Neural progenitor cell (in vitro differentiated cells): Measurements from ENCODE around the gene C7orf25. TPM values are rescaled to one million over a fixed set of nuclear protein-coding genes. Genes with fewer than 3 reads are reported as not detected.

Source experiments
- DNase-seq: peaks from one replicate; pipeline ENCODE4 v3.0.0-alpha.2; 2016; ENCODE audit warnings: low spot score
- H2AFZ ChIP-seq: fragments of 200-600 bp; sonication (generic); replicated peaks from 2 replicates; pipeline ENCODE4 v1.6.1; 2016; ENCODE audit warnings: antibody characterized with exemption
- H3F3A ChIP-seq: fragments of 200-600 bp; sonication (generic); 2 replicates; pipeline ENCODE4 v1.6.1; 2016; ENCODE audit warnings: antibody characterized with exemption, low read depth
- H3K27ac ChIP-seq: fragments of 200-600 bp; sonication (generic); 2 replicates; pipeline ENCODE4 v1.5.1; 2016; ENCODE audit warnings: mild to moderate bottlenecking
- H3K27me3 ChIP-seq: fragments of 200-600 bp; sonication (generic); 2 replicates; pipeline ENCODE4 v1.6.1; 2016; ENCODE audit warnings: mild to moderate bottlenecking, moderate library complexity
- H3K36me3 ChIP-seq: fragments of 200-600 bp; sonication (generic); 2 replicates; pipeline ENCODE4 v1.5.1; 2016
- H3K4me1 ChIP-seq: fragments of 200-600 bp; sonication (generic); 2 replicates; pipeline ENCODE4 v1.6.1; 2016; ENCODE audit warnings: mixed run types
- H3K4me2 ChIP-seq: fragments of 200-600 bp; sonication (generic); 2 replicates; pipeline ENCODE4 v1.6.1; 2016
- H3K4me3 ChIP-seq: fragments of 200-600 bp; sonication (generic); 2 replicates; pipeline ENCODE4 v1.5.1; 2016
- H3K79me2 ChIP-seq: fragments of 200-600 bp; sonication (generic); 2 replicates; pipeline ENCODE4 v1.6.1; 2016; ENCODE audit warnings: low read depth
- H3K9ac ChIP-seq: fragments of 200-600 bp; sonication (generic); 2 replicates; pipeline ENCODE4 v1.6.1; 2016
- H3K9me3 ChIP-seq: fragments of 200-600 bp; sonication (generic); 2 replicates; pipeline ENCODE4 v1.5.1; 2016; ENCODE audit warnings: low read depth
- H4K20me1 ChIP-seq: fragments of 200-600 bp; sonication (generic); 2 replicates; pipeline ENCODE4 v1.6.1; 2016; ENCODE audit warnings: low read depth
- H3K27ac Mint-ChIP-seq: 3 replicates; pipeline ENCODE4 v1.8.0; 2021; ENCODE audit warnings: mixed read lengths
- H3K27me3 Mint-ChIP-seq: 2 replicates; pipeline ENCODE4 v1.8.0; 2022; ENCODE audit warnings: low read depth, mild to moderate bottlenecking, inconsistent platforms, moderate library complexity, mixed read lengths; ENCODE audit not compliant: insufficient read depth
- H3K36me3 Mint-ChIP-seq: 3 replicates; pipeline ENCODE4 v1.8.0; 2021; ENCODE audit warnings: mixed read lengths
- H3K4me1 Mint-ChIP-seq: 3 replicates; pipeline ENCODE4 v1.8.0; 2021; ENCODE audit warnings: mixed read lengths
- H3K4me3 Mint-ChIP-seq: 3 replicates; pipeline ENCODE4 v1.8.0; 2021; ENCODE audit warnings: mild to moderate bottlenecking, moderate library complexity, mixed read lengths
- H3K9me3 Mint-ChIP-seq: 3 replicates; pipeline ENCODE4 v1.8.0; 2020; ENCODE audit warnings: mixed read lengths
- CTCF ChIP-seq: fragments of 200-600 bp; sonication (generic); IDR thresholded peaks from 2 replicates; pipeline ENCODE4 v1.5.1; 2017; ENCODE audit warnings: antibody characterized with exemption, mild to moderate bottlenecking
- EZH2 ChIP-seq: fragments of 200-600 bp; sonication (generic); IDR thresholded peaks from 2 replicates; pipeline ENCODE4 v1.6.1; 2017; ENCODE audit warnings: antibody characterized with exemption, mild to moderate bottlenecking, moderate library complexity
- EZH2phosphoT487 ChIP-seq: fragments of 200-600 bp; sonication (generic); IDR thresholded peaks from 2 replicates; pipeline ENCODE4 v1.6.1; 2017; ENCODE audit warnings: antibody characterized with exemption
- total RNA-seq: library from RNA; depleted of rRNA; stranded (reverse); fragments of >200 nt; gene quantifications from 2 replicates; pipeline ENCODE4 v1.2.3, GENCODE V29; 2015; ENCODE audit warnings: low replicate concordance

C7orf25 gene
- total RNA-seq, 1 donor from 2014 or later = 6.4 TPM

- no peaks in the 10 kb centered on the region for H3K9me3 Mint-ChIP-seq
These were observed 10.3 kb upstream of the C7orf25 start for GRCh38 chr7:42922017-42922753.

GRCh38 chr7:42915356-42915755 lies 3.5 kb upstream of the C7orf25 start:
- no peak overlapping the region for H3K4me3 ChIP-seq
- H4K20me1 ChIP-seq = no peaks in the 10 kb centered on the region
- Mint-ChIP-seq H3K27me3 (no peaks in the 10 kb centered on the region), H3K9me3 (no peaks in the 10 kb centered on the region), H3K36me3 (peaks cover 15% of the 10 kb centered on the region), H3K4me1 (peaks cover 18% of the 10 kb centered on the region), H3K27ac (no peak overlapping the region), H3K4me3 (no peak overlapping the region)
- TF ChIP-seq EZH2phosphoT487 (no peak), CTCF (no peak), EZH2 (no peak)
- no peak for DNase-seq
- no peak overlapping the region for H3K9ac ChIP-seq
- H3K4me2 ChIP-seq = no peak overlapping the region
- H3K9me3 ChIP-seq = no peaks in the 10 kb centered on the region
- no peak overlapping the region for H3K27ac ChIP-seq
- no peak overlapping the region for H2AFZ ChIP-seq
- H3F3A ChIP-seq = peaks cover 23% of the 10 kb centered on the region
- no peaks in the 10 kb centered on the region for H3K27me3 ChIP-seq
- H3K4me1 ChIP-seq = peaks cover 23% of the 10 kb centered on the region
- peaks cover 11% of the 10 kb centered on the region for H3K79me2 ChIP-seq
- peaks cover 6% of the 10 kb centered on the region for H3K36me3 ChIP-seq

More at GRCh38 chr7:42922017-42922753, 10.3 kb upstream of the C7orf25 start:
- no peaks in the 10 kb centered on the region for H3K27me3 ChIP-seq
- TF ChIP-seq EZH2phosphoT487 (no peak), EZH2 (no peak), CTCF (no peak)
- Mint-ChIP-seq H3K4me3 (no peak overlapping the region), H3K27me3 (no peaks in the 10 kb centered on the region), H3K36me3 (peaks cover 23% of the 10 kb centered on the region), H3K4me1 (no peaks in the 10 kb centered on the region), H3K27ac (no peak overlapping the region)
- H4K20me1 ChIP-seq = peaks cover 8% of the 10 kb centered on the region
- peaks cover 20% of the 10 kb centered on the region for H3K79me2 ChIP-seq
- H3K27ac ChIP-seq = no peak overlapping the region
- no peak overlapping the region for H3K9ac ChIP-seq
- H3F3A ChIP-seq = peaks cover 13% of the 10 kb centered on the region
- DNase-seq = no peak
- H3K4me2 ChIP-seq = no peak overlapping the region
- H3K36me3 ChIP-seq = peaks cover 49% of the 10 kb centered on the region
- H2AFZ ChIP-seq = no peak overlapping the region
- no peak overlapping the region for H3K4me3 ChIP-seq
- no peaks in the 10 kb centered on the region for H3K9me3 ChIP-seq
- no peaks in the 10 kb centered on the region for H3K4me1 ChIP-seq

- Mint-ChIP-seq H3K4me3 (no peak overlapping the region), H3K9me3 (no peaks in the 10 kb centered on the region), H3K27ac (no peak overlapping the region), H3K36me3 (peaks cover 22% of the 10 kb centered on the region), H3K4me1 (peaks cover 24% of the 10 kb centered on the region), H3K27me3 (no peaks in the 10 kb centered on the region)
- no peaks in the 10 kb centered on the region for H3K9me3 ChIP-seq
- no peaks in the 10 kb centered on the region for H3K27me3 ChIP-seq
- no peak overlapping the region for H3K4me2 ChIP-seq
- peaks cover 13% of the 10 kb centered on the region for H3K79me2 ChIP-seq
- H3F3A ChIP-seq = peaks cover 23% of the 10 kb centered on the region
- H3K4me3 ChIP-seq = no peak overlapping the region
- H3K27ac ChIP-seq = no peak overlapping the region
- no peak for DNase-seq
- H3K36me3 ChIP-seq = peaks cover 3% of the 10 kb centered on the region
- H3K4me1 ChIP-seq = peaks cover 23% of the 10 kb centered on the region
- no peak overlapping the region for H3K9ac ChIP-seq
- no peak for TF ChIP-seq EZH2phosphoT487
- TF ChIP-seq EZH2 = no peak
- no peak for TF ChIP-seq CTCF
- H2AFZ ChIP-seq = no peak overlapping the region
- H4K20me1 ChIP-seq = no peaks in the 10 kb centered on the region
These were observed 2.7 kb upstream of the C7orf25 start for GRCh38 chr7:42914421-42915045.
